Tibial nerve (tissue), 4 donors: ENCODE data around the gene FUCA2. TPM values are rescaled to one million over a fixed set of nuclear protein-coding genes. Genes with fewer than 3 reads are reported as not detected.

Experiments used
- DNase-seq, 2 donors: peaks; one replicate each; pipeline ENCODE4 v3.0.0-alpha.2; 2019; ENCODE audit warnings: low spot score in 2 of 2
- H3K27ac ChIP-seq, 4 donors: fragments of 200-600 bp; sonication (generic) in 3 of 4; one replicate each; pipeline ENCODE4 v1.5.1; 2017 to 2019; ENCODE audit warnings: mild to moderate bottlenecking in 1 of 4
- H3K27me3 ChIP-seq, 2 donors: fragments of 200-600 bp; sonication (generic) in 1 of 2; one replicate each; pipeline versions ENCODE4 v1.5.1 to v1.6.0; 2017 to 2019
- H3K36me3 ChIP-seq, 3 donors: fragments of 200-600 bp; sonication (generic); one replicate each; pipeline ENCODE4 v1.5.1; 2018 to 2019
- H3K4me1 ChIP-seq, 4 donors: fragments of 200-600 bp; sonication (generic) in 3 of 4; one replicate each; pipeline ENCODE4 v1.5.1; 2017 to 2019
- H3K4me3 ChIP-seq, 4 donors: fragments of 200-600 bp; sonication (generic) in 3 of 4; one replicate each; pipeline ENCODE4 v1.5.1; 2017 to 2019; ENCODE audit warnings: mild to moderate bottlenecking in 1 of 4, moderate library complexity in 1 of 4
- H3K9me3 ChIP-seq, 4 donors: fragments of 200-600 bp; sonication (generic) in 3 of 4; one replicate each; pipeline ENCODE4 v1.5.1; 2017 to 2019
- EP300 ChIP-seq, 2 donors: sonication (generic); formaldehyde crosslinking; IDR thresholded peaks; one replicate each; pipeline ENCODE4 v1.6.1; 2017; ENCODE audit warnings: antibody characterized with exemption in 2 of 2, mild to moderate bottlenecking in 1 of 2
- POLR2A ChIP-seq, 2 donors: fragments of 450-650 bp; IDR thresholded peaks; one replicate each; pipeline ENCODE4 v1.6.1; 2017; ENCODE audit warnings: antibody characterized with exemption in 2 of 2, mild to moderate bottlenecking in 2 of 2, moderate library complexity in 2 of 2
- WGBS, 2 donors: methylation state at CpG; one replicate each; pipeline ENCODE4 v1.1.5; 2018; 5-methylcytosine and 5-hydroxymethylcytosine counted together
- total RNA-seq, 4 donors: library from RNA; depleted of rRNA; stranded (reverse); fragments of >200 nt; gene quantifications; one replicate each; pipeline ENCODE4 v1.1.0, GENCODE V29; 2016
- TF ChIP-seq, protein P1 (sequence below), 5 experiments: fragments of 200-600 bp in 3 of 5; fragments of 450-650 bp in 2 of 5; sonication (generic) in 3 of 5; IDR thresholded peaks; one replicate each; pipeline ENCODE4 v1.5.1; 2016 to 2019; ENCODE audit warnings: antibody characterized with exemption in 5 of 5, mild to moderate bottlenecking in 3 of 5, moderate library complexity in 2 of 5

Gene FUCA2
- total RNA-seq, 4 donors from 2014 or later, result 24.9 to 49.6 (median 33.6) TPM

- TF ChIP-seq EP300 (IDR thresholded peaks at IDR 0.05) (peak in 1 of 2 donors; percentile 15), POLR2A (IDR thresholded peaks at IDR 0.05) (no peak)
- TF ChIP-seq, protein P1, sequence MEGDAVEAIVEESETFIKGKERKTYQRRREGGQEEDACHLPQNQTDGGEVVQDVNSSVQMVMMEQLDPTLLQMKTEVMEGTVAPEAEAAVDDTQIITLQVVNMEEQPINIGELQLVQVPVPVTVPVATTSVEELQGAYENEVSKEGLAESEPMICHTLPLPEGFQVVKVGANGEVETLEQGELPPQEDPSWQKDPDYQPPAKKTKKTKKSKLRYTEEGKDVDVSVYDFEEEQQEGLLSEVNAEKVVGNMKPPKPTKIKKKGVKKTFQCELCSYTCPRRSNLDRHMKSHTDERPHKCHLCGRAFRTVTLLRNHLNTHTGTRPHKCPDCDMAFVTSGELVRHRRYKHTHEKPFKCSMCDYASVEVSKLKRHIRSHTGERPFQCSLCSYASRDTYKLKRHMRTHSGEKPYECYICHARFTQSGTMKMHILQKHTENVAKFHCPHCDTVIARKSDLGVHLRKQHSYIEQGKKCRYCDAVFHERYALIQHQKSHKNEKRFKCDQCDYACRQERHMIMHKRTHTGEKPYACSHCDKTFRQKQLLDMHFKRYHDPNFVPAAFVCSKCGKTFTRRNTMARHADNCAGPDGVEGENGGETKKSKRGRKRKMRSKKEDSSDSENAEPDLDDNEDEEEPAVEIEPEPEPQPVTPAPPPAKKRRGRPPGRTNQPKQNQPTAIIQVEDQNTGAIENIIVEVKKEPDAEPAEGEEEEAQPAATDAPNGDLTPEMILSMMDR (IDR thresholded peaks at IDR 0.05), result peak in 2 of 5 experiments; percentile 22 to 33
- peak overlapping the region in 2 of 4 donors; percentile 68 to 76 for H3K27ac ChIP-seq
- peak overlapping the region; percentile 34 to 68 (median 62) for H3K4me3 ChIP-seq
- peaks cover 0 to 12% (median 4%) of the 10 kb centered on the region in 4 donors for H3K4me1 ChIP-seq
- H3K9me3 ChIP-seq, result no peaks in the 10 kb centered on the region
- H3K36me3 ChIP-seq, result no peaks in the 10 kb centered on the region
- peak; percentile 24 to 33 for DNase-seq
- H3K27me3 ChIP-seq, result no peaks in the 10 kb centered on the region
- WGBS, 2 donors, result 0 to 1% methylated on average over 29 to 50 of the region's 103 CpGs
Measured at GRCh38 chr6:143536866-143537691, 25.6 kb upstream of the FUCA2 start.

DNA sequence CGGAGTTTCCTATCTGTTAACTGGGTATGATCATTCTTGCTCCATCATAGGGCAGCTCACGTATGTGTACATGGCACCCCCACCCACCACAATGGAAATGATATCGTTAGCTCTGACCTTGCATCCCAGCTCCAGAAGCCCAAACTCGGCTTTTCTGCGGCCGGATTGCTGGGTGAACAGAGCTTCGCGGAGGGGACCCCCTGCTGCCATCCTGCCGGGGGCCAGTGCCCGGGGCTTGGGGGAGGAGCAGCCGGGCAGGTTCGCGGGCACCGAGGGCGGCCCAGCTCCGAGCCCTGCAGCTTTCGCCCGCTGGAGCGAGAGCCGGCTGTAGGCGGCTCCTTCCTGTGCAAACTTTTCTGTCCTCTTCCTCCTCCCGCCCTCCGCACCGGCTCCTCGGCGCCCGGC is 24.9 kb upstream of the FUCA2 start:
- H3K36me3 ChIP-seq, result no peaks in the 10 kb centered on the region
- no peaks in the 10 kb centered on the region for H3K9me3 ChIP-seq
- H3K27ac ChIP-seq, result peak overlapping the region in 2 of 4 donors; percentile 63 to 76
- H3K4me1 ChIP-seq, result peaks cover 0 to 12% (median 4%) of the 10 kb centered on the region in 4 donors
- no peak for DNase-seq
- TF ChIP-seq, protein P1 (IDR thresholded peaks at IDR 0.05), result no peak
- TF ChIP-seq POLR2A (IDR thresholded peaks at IDR 0.05), result no peak
- no peaks in the 10 kb centered on the region for H3K27me3 ChIP-seq
- H3K4me3 ChIP-seq, result peak overlapping the region; percentile 34 to 63 (median 54)
- WGBS, 2 donors, result 2 to 4% methylated on average over 25 to 27 of the region's 27 CpGs

DNA sequence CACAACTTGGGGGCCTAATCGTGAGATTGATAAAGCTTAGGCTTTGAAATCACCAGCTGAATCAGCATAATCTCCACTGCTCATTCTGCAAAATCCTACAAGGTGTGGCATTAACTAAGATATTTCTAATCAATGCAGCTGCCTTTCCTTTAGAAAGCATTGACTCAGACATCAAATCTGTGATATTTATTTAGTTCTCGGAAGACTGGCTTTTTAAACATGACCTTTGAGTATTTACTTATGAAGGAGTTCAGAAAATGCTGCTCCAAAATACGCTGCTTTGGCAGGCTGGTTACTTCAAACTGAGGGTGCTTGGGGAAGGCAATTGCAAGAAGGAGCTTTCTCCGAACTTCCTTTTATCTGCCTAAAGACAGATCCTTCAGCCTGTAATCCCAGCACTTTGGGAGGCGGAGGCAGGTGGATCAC is 23.7 kb upstream of the FUCA2 start:
- H3K27me3 ChIP-seq, result no peaks in the 10 kb centered on the region
- no peak for TF ChIP-seq EP300 (IDR thresholded peaks at IDR 0.05)
- TF ChIP-seq POLR2A (IDR thresholded peaks at IDR 0.05), result no peak
- TF ChIP-seq, protein P1 (IDR thresholded peaks at IDR 0.05), result no peak
- 65 to 66% methylated on average over 5 of the region's 5 CpGs for WGBS, 2 donors
- no peaks in the 10 kb centered on the region for H3K9me3 ChIP-seq
- no peak overlapping the region for H3K27ac ChIP-seq
- peaks cover 0 to 12% (median 4%) of the 10 kb centered on the region in 4 donors for H3K4me1 ChIP-seq
- no peak overlapping the region for H3K4me3 ChIP-seq
- no peak for DNase-seq
- no peaks in the 10 kb centered on the region for H3K36me3 ChIP-seq

DNA sequence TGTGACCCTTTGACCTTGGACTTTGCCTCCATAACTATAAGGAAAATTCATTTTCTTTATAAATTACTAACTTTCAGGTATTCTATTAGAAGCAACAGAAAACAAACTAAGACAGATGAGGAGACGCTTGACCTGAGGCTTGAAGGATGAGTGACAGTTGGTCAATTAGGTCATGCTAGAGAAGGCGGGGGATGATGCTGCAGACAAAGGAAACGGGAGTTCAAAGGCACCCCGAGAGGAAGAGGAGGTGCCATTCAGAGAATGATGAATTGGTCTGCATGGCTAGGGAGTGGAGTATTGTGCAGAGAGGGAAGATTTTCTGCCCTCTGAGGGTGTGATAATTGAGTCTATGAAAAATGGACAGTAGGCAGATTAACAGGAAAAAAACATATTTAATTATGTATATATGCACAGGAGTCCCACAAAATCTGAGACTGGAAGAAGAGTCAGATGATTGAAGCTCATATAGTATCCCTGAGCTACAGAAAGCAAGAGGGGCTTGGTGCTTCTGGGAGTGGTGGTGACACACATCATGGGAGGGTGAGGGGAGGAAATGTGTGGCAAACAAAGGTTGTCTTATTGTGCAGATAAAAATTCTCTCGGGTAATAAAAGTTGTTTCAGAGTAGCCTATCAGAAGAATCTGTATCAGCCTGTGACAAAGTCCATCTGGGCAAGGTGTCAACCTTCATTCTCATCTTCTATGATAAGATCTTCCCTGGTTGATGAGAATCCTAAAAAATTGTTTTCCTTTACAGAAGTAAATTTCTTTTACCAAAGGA is 20.4 kb upstream of the FUCA2 start:
- Histone ChIP-seq H3K36me3 (no peaks in the 10 kb centered on the region), H3K4me1 (peaks cover 0 to 21% (median 1%) of the 10 kb centered on the region in 4 donors), H3K27me3 (no peaks in the 10 kb centered on the region), H3K4me3 (no peak overlapping the region), H3K27ac (no peak overlapping the region), H3K9me3 (no peaks in the 10 kb centered on the region)
- DNase-seq, result no peak
- 53 to 54% methylated on average over 5 of the region's 5 CpGs for WGBS, 2 donors
- TF ChIP-seq POLR2A (IDR thresholded peaks at IDR 0.05) (no peak), EP300 (IDR thresholded peaks at IDR 0.05) (no peak)
- TF ChIP-seq, protein P1 (IDR thresholded peaks at IDR 0.05), result no peak
